Fibroblast of lung (primary cell): ENCODE measurements around the gene MAP9.

Experiments
- EZH2 ChIP-seq: IDR thresholded peaks from 2 replicates; pipeline ENCODE4 v1.5.1; 2012; ENCODE audit warnings: low read length, control low read depth, mild to moderate bottlenecking; ENCODE audit errors: missing control alignments
- TF ChIP-seq, protein P1 (sequence below), 2 donors: IDR thresholded peaks in 1 of 2; conservative IDR thresholded peaks in 1 of 2; 1 replicate in 1 of 2; 2 replicates in 1 of 2; pipeline ENCODE4 v1.5.1; 2011 to 2012; ENCODE audit warnings: low read length in 2 of 2, control low read depth in 1 of 2, inconsistent platforms in 1 of 2, low read depth in 1 of 2, mild to moderate bottlenecking in 1 of 2

- TF ChIP-seq, protein P1, sequence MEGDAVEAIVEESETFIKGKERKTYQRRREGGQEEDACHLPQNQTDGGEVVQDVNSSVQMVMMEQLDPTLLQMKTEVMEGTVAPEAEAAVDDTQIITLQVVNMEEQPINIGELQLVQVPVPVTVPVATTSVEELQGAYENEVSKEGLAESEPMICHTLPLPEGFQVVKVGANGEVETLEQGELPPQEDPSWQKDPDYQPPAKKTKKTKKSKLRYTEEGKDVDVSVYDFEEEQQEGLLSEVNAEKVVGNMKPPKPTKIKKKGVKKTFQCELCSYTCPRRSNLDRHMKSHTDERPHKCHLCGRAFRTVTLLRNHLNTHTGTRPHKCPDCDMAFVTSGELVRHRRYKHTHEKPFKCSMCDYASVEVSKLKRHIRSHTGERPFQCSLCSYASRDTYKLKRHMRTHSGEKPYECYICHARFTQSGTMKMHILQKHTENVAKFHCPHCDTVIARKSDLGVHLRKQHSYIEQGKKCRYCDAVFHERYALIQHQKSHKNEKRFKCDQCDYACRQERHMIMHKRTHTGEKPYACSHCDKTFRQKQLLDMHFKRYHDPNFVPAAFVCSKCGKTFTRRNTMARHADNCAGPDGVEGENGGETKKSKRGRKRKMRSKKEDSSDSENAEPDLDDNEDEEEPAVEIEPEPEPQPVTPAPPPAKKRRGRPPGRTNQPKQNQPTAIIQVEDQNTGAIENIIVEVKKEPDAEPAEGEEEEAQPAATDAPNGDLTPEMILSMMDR (conservative IDR thresholded peaks at IDR 0.05 in 1 of 2, IDR thresholded peaks at IDR 0.05 in 1 of 2; ENCODE audit: low read depth in 1 of 2, low read length in 2 of 2): no peak
- TF ChIP-seq EZH2: no peak
These were observed 71.1 kb downstream of the MAP9 start for GRCh38 chr4:155305619-155306018.
